Measurements from ENCODE around the gene ZC3H13.
"Not testable (repeated sequence)": the region's sequence is repeated elsewhere in the genome, so short reads cannot be mapped to it uniquely, and the experiment has no call there.

The ZC3H13 gene

DNA sequence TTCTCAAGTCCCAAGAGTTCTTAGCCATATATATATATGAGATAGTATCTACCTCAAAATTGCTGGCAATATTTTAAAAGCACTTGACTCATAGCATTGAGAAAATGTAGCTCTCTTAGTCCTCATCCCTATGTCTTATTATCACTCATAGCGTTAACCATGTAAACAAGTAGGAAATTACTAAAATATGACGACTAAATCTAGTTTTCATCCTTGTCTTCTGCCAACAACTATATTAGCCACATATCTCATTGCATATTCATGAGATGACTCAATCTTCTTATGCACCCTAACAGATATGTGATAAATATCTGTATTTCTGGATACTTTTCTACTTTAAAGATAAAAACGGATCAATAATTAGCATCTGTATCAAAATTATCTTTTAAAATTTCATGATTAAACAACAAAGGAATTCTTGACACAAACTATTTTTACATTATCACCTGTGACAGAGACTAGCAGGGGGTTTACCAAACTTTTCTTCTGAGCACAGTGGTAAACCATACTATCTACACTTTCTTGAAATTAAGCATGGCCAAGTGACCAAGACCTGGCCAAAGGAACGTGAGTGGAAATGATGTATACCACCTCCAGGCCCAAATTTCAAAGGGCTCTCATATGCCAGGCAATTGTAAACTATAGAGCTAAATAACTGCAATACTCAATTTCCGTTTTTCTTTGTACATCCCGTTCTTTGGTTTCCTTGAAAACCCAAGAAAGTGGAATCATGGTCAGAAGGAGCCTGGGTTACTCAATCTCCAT, 45.7 kb downstream of the ZC3H13 start:
- TF ChIP-seq, protein P1, sequence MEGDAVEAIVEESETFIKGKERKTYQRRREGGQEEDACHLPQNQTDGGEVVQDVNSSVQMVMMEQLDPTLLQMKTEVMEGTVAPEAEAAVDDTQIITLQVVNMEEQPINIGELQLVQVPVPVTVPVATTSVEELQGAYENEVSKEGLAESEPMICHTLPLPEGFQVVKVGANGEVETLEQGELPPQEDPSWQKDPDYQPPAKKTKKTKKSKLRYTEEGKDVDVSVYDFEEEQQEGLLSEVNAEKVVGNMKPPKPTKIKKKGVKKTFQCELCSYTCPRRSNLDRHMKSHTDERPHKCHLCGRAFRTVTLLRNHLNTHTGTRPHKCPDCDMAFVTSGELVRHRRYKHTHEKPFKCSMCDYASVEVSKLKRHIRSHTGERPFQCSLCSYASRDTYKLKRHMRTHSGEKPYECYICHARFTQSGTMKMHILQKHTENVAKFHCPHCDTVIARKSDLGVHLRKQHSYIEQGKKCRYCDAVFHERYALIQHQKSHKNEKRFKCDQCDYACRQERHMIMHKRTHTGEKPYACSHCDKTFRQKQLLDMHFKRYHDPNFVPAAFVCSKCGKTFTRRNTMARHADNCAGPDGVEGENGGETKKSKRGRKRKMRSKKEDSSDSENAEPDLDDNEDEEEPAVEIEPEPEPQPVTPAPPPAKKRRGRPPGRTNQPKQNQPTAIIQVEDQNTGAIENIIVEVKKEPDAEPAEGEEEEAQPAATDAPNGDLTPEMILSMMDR (IDR thresholded peaks at IDR 0.05; ENCODE audit: extremely low read depth, insufficient read depth, missing control alignments) = no peak
- in situ Hi-C loops (cut with MboI; ENCODE audit: low pct_unique_long_range_greater_than_20kb, low sequenced_read_pairs, unreplicated experiment) = no loop called here
- no peak for DNase-seq (ENCODE audit: low spot score)

DNA sequence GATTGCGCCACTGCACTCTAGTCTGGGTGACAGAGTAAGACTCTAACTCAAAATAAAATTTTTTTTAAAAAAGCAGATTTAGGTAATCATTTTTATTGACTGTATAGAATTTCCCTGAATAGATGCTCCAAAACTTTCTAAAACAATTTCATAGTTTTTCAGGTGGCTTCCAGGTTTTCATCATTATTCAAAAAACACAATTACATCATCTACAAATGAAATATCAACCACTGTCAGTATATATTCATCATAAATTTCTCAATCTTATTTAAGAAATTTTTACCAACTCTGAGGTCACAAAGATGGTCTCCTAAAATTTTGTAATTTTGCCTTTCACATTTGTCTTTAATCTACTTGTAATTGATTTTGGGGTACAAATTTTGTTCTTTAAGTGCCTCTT, 48.1 kb downstream of the ZC3H13 start:
- TF ChIP-seq, protein P1 (IDR thresholded peaks at IDR 0.05; ENCODE audit: extremely low read depth, insufficient read depth, missing control alignments) = no peak
- DNase-seq (ENCODE audit: low spot score) = no peak
- in situ Hi-C loops (cut with MboI; ENCODE audit: low pct_unique_long_range_greater_than_20kb, low sequenced_read_pairs, unreplicated experiment) = no loop called here

DNA sequence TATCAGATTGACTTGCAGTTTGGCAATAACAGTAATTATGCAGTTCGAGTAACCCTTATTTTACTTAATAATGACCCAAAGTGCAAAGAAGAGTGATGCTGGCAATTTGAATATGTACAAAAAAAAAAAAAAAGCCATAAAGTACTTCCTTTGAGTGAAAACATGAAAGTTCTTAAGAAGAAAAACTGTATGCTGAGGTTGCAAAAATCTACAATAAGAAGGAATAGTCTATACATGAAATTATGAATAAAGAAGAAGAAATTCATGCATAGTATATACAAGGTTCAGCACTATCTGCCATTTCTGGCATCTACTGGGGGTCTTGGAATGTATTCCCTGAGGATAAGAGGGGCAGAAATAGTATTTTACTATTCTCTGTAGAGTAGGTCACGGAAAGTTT, 55.9 kb downstream of the ZC3H13 start:
- no peak for DNase-seq (ENCODE audit: low spot score)
- TF ChIP-seq, protein P1 (IDR thresholded peaks at IDR 0.05; ENCODE audit: extremely low read depth, insufficient read depth, missing control alignments) = no peak
- in situ Hi-C loops (cut with MboI; ENCODE audit: low pct_unique_long_range_greater_than_20kb, low sequenced_read_pairs, unreplicated experiment) = no loop called here

DNA sequence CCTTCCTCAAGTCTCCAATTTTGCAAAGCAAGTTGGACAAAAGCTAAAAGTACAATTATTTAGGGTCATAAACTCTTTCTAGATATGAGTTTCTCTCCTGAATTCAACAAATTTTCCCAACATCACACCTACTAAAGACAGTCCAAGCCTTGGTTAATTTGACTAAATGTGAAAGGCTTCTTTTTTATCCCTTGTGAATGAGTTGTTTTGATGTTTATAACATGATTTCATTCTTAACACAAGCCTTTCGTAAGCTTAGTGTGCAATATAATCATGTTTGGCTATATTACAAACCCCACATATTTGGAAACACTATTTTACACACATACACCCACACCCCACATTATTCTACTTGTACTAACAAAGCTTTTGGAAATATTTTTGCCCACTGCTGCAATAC, 57.3 kb downstream of the ZC3H13 start:
- TF ChIP-seq, protein P1 (IDR thresholded peaks at IDR 0.05; ENCODE audit: extremely low read depth, insufficient read depth, missing control alignments) = no peak
- in situ Hi-C loops (cut with MboI; ENCODE audit: low pct_unique_long_range_greater_than_20kb, low sequenced_read_pairs, unreplicated experiment) = no loop called here
- DNase-seq (ENCODE audit: low spot score) = no peak

DNA sequence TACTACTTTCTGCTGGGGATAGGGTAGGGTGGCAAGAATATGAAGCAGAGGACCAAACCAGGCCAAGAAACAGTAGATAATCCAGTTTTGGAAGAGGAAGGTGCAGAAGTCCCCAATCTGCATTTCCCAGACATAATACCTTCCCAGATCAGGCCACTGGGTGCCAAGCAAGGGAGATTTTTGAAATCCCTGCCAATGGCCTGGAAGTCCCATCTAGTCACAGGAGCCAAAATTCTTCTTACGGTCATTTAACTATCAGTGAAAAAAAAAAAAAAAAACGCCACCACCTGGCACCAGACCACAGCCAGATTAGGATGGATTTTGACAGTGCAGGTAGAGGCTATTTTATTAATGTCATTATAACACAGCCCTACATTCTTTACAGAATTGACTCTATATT, 57.8 kb downstream of the ZC3H13 start:
- no peak for DNase-seq (ENCODE audit: low spot score)
- in situ Hi-C loops (cut with MboI; ENCODE audit: low pct_unique_long_range_greater_than_20kb, low sequenced_read_pairs, unreplicated experiment) = no loop called here
- TF ChIP-seq, protein P1 (IDR thresholded peaks at IDR 0.05; ENCODE audit: extremely low read depth, insufficient read depth, missing control alignments) = no peak

DNA sequence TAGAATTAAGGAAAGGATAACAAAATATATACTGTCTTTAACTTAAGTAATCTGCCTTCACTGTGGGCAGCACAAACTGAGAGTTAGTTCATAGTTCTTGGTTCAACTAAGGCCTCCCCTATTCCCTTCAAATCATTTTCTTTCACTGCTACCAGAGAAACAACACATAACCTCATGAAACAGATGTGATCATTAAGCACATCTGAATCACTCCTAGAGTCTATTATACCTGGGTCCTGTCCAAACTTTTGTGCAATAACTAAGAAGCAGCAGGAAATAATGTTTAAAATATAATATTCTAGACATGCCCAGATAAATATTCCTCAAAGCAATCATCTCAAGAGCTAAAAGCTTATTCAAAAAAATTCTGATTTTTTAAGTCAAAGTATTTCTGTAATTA, 62.9 kb downstream of the ZC3H13 start:
- DNase-seq (ENCODE audit: low spot score) = no peak
- in situ Hi-C loops (cut with MboI; ENCODE audit: low pct_unique_long_range_greater_than_20kb, low sequenced_read_pairs, unreplicated experiment) = no loop called here
- TF ChIP-seq, protein P1 (IDR thresholded peaks at IDR 0.05; ENCODE audit: extremely low read depth, insufficient read depth, missing control alignments) = no peak

DNA sequence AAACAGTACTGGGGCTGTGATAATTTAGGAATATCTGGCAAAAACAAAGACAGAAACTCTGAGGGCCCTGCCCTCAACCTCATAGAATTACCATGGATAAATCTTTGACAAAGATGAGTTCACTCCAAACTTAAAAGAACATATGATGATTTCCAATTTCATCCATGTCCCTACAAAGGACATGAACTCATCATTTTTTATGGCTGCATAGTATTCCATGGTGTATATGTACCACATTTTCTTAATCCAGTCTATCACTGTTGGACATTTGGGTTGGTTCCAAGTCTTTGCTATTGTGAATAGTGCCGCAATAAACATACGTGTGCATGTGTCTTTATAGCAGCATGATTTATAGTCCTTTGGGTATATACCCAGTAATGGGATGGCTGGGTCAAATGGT, 71.4 kb downstream of the ZC3H13 start:
- in situ Hi-C loops (cut with MboI; ENCODE audit: low pct_unique_long_range_greater_than_20kb, low sequenced_read_pairs, unreplicated experiment) = not testable (repeated sequence)

More for the DNA sequence above, 71.4 kb downstream of the ZC3H13 start:
- DNase-seq (ENCODE audit: low spot score) = not testable (repeated sequence)
